Renal cortical epithelial cell (primary cell): ENCODE measurements around the gene MAX. TPM values are rescaled to one million over a fixed set of nuclear protein-coding genes. Genes with fewer than 3 reads are reported as not detected.
"Not testable (repeated sequence)": the region's sequence is repeated elsewhere in the genome, so short reads cannot be mapped to it uniquely, and the experiment has no call there.

Experiments
- DNase-seq: peaks from one replicate; pipeline ENCODE4 v3.0.0-alpha.2; 2011; ENCODE audit warnings: low read depth
- total RNA-seq: library from RNA; depleted of rRNA; stranded (reverse); fragments of >200 nt; gene quantifications from 2 replicates; pipeline ENCODE4 v1.2.3, GENCODE V29; 2014

The MAX gene
- total RNA-seq, 1 donor from 2014 or later, result 32.0 TPM

DNA sequence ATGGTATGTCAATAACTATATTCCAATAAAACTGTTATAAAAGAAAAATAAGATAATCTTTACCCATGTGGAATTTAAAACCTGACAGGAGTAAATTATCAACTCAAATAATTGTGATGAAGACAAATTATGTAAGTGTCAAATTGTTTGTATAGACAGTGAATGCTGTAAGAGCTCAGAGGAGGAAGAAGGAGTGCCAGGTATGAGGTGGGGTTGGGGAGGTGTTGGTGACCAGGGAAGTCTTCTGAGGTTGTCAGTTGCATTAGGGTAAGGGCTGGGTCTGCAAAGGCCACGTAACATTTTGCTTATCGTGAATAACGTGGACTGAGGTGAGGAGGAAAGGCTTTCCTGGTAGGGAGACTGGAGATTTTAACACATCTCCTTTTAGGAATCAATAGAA is 2.5 kb upstream of the MAX start:
- DNase-seq, result no peak

DNA sequence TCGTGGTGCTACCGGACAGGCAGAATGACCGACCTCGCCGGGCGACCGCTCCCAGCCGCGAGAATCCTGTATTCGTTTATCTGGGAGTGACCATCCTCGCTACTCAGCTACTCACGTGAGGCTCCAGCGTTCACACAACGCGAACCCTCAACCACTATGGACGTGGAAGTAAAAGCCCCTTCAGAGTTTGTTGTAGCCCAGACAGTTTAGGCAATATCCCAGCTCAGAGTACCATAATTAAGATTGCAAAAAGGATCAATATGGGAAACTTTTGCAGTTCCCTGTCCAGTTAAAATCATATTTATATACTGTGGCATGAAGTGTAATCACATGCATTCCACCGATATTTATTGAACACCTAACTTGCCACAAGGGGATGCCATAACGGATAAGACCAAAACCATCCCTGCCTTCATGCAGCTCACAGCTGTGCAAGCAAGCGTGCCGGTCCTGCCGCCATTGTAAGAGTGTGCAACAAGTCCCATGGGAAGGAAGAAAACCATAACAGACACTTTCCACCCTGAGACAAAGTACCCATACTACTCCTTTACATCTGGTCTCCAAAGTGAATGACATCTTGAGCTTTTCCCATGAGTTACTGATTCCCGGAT is 938 bp upstream of the MAX start:
- DNase-seq, result no peak

DNA sequence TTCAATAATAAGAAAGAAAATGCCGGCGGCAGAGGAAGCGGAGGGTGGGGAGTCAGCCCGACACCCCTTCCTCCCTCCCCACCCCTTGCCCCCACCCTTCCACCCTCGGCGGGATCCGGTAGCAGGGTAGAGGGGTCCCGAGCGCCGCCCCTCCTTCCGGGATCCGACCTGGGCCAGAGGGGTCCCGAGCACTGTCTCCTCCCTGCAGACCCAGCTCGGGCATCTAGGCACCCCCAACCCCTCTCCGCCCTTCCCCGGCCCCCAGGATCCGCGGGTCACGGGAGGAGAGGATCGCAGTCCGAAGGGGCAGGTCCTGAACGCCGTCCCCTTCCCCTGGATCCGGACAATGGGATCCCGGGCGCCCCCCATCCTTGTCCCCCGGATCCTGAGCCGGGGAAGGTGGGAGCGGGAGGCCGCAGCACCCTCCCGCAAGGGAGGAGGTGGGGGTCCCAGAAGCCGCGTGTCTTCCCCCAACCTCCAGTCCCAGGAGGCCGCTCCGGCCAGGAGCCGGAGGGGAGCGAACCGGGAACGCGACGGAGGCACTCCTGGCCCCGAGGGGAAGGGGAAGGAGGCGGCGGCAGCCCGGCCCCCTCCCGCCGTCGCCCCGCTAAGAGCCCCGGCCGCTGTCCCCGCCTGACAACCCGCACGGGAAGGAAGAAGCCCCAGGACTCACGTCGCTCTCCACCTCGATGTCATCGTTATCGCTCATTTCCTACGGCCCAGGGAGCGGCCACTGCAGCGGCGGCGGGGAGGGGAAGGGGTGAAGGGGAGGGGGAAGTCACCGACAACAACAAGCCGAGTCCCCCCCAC is 481 bp downstream of the MAX start:
- DNase-seq, result no peak

DNA sequence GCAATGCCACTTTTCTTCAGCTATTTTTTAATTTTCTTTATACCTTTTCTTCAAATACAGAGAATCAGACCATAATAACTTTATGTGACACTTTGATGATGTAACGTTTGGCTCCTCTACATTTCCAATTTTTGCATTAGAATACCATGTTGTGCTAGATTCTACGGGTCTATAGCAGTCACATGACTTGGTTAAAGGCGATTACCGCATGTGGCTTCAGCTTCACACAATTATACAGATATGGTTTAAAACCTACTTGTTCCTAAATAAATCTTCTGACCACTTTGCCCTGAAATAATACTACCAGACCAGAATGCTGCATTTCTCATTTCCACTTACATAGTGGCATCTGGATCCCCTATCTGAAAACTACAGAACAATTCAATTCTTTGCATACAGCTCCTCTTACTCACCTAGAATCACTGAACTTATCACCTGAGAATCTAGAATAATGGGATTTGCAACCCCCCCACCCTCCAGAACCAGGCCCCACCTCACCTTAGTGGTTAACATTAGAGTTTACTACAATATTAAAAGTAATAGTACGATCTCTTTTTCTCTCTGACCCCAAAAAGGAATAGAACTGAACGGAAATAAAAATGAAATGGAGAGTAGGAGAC is 1.3 kb downstream of the MAX start:
- peak; percentile 30 for DNase-seq

DNA sequence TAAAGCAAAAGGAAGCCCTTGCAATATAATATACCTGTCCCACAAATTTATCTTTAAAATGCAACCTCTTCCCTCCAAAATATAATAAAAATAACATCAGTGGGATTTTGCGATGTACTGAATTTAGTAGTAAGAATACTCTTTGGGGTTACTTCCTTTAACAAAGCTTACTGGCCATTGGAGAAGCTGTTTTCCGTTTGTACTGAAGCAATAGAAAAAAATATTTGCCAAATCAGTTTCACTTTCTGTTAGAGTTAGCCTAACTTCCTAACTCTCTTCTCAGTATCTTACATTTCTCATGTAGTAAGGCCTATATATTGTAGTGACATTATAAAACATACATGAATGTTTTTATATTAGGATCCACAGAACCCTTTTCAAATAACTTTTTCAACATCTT is 3.7 kb downstream of the MAX start:
- DNase-seq, result peak; percentile 45

DNA sequence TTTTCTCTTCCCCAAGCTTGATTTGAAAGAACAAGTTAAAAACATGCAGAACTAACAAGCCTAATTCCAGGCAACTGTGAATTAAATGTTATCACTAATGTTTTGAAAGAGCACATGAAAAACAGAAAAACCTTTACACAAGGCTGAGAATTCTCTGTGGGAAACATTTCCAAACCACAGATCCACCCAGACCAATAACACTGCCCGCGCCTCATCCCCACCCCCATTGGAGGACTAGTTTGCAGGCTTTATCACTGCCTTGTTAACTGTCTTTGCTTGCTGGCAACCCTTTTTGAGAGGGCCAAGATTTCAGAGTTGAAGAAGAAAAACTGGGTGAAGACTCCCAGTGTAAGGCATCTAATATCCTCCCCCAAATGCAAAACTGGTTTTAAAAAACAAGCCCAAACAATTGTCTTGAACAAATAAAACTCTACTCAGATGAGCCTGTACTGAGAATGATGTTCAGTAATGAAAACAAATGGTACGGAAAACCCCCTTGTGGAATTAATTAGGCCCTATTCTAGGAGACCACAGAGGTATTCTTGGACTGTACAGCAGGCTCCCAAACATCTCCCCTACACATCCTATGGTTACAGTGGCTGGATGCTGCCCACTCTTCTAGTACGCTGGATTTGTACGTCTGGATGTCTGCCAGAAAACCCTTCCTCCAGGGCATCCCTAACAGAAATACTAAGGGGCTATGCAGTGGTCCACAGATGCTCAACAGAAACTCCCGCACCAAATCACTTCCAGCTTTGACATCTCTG is 5.8 kb downstream of the MAX start:
- DNase-seq, result no peak

DNA sequence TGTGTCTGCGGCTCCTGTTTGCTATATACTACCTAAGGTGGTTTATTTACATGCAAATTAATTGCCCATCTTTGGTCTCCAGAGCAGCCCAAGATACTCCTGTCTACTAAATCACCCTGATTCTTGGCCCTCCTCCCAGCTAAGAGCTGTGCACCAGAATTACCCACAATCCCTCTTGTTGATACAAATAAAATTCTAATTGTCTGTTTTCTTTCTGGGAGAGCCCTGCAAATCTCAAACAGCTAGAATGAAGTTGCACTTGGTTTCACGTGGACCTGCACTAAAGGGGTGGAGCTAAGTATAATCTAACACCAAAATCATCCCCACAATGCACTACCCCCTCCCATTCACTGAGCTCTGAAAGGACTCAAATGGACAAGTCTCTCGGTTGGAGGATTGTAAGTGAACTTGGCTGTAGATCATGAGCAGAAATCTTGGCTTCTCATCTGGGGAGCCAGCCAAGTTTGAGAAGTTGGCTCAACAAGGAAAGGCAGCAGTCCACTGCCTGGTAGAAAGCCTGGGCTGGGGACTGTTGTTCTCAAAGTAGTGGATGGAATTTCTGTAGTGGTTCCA is 6.6 kb downstream of the MAX start:
- peak; percentile 10 for DNase-seq

DNA sequence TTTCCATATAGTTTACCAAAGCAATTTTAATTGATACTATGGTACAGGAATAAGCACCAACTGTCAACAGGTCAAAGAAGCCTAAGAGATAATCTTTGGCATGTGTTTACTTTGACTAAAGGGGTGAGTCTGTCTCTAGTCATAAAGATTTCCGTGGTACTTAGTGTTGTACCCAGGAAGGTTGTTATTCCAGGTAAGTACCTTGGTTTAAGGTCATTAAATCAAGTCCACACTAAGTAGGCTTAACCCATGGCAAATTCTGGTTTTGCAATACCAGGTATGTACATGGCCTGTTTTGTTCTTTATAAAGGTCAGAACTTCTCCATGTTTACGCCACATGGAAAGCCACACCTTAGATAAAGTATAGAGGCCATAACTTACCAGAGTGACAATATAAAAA is 10.0 kb downstream of the MAX start:
- DNase-seq, result no peak

DNA sequence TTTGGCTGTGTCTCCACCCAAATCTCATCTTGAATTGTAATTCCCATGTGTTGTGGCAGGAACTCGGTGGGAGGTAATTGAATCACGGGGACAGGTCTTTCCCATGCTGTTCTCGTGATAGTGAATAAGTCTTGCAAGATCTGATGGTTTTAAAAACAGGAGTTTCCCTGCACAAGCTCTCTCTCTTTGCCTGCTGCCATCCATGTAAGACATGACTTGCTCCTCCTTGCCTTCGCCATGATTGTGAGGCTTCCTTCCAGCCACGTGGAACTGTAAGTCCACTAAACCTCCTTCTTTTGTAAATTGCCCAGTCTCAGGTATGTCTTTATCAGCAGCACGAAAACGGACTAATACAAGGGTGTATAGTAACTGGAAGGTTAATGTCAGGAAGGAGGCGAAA is 14.5 kb downstream of the MAX start:
- not testable (repeated sequence) for DNase-seq

DNA sequence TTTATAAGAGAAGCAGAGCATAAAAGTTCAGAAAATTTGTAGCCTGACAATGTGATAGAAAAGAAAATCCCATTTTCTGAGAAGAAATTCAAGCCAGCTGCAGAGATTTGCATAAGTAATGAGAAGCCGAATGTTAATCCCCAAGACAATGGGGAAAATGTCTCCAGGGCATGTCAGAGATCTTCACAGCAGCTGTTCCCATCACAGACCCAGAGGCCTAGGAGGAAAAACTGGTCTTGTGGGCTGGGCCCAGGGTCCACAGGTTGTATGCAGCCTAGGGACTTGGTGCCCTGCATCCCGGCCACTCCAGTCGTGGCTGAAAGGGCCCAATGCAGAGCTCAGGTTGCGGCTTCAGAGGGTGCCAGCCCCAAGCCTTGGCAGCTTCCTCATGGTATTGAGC is 15.6 kb downstream of the MAX start:
- DNase-seq, result not testable (repeated sequence)

DNA sequence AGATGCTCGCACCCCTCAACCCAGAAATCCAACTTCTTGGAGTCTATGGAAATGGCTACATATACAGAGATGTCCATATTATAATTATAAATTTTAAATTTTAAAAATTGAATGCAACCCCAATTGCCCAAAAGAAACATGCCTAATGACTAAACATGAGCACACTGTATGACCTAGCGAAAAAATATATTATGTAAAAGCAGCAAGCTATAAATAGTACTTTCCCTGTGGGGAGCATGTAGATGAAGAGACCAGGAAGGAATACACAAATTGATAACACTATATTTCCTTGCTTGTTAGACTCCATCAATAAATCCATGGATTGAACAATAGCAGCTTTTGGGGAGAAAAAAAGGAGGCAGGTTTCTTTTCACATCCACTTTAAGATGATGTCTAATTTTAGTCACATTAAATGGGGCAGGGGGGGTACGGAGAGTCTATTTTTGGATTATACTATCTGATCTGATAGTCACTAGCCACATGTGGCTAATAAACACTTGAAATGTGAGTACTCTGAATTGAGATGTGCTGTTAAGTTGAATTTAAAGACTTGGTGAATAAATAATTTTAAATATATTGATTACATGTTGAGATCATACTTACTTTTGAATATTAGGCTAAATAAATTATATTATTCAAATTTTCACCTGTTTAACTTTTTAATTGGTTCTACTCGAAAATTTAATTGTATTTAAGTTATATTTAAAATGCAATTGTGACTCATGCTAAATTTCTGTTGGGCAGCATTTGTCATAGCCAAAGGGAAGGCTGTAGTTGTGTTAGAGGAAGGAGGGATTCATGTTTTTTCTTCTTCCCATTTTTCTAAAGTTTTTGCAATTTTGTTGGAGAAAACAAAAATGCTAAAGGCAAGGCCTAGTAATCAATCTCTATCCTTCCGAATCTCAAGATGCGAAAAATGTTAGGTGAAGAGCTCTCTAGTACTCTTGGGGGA is 17.5 kb downstream of the MAX start:
- DNase-seq, result no peak

DNA sequence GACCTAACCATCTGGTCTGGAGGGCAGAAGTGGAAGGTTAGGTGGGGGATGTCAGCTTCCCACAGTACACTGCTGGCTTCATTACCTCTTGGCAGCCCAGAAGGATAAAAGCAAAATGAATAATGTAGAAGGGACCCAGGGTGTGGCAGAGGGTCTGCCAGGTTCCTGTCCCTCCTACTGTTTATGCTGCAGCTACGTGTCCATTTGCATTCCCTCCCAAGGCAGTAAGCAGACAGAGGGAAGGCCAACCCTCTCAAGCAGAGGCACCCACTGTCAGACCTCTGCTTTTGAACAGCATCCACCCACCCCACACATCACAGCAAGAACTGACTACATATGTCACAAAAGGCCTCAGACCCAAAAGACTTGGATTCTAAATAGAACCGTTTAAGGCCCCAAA is 19.4 kb downstream of the MAX start:
- no peak for DNase-seq

DNA sequence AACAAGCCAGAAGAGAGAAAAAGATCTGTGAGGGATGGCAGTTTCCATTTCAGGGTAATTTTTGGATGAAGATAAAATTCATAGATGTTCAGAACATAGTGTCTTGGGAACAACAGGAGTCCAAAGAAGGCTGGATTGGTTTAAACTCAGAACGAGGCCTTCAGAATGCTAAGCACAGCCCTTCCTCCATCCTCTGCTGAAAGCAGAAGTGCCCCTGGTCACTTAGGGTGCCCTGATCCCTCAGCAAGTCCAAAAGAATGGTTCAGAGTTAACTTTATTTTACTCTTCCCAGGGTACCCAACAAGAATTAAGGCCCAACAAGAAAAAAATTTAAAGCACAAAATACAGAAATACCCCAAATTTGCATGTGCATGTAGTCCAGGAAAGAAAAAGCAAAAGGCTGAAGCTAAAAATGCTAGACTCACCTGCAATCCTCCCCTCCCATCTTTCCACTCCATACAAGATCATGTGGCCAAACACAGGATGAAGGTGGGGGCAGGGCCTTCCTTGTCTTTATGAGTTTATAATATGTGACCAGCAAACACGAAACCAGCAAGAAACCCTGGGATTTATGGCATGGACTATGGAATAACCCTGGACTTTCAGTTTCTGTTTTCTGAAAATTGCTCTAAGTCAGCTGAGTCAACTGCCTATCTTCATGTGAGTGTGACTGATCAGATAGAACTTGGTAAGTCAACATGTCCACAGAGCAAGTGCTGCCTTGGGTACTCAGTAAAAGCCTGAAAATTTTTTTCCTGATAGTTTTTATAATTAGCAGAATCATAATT is 21.2 kb downstream of the MAX start:
- peak; percentile 60 for DNase-seq

DNA sequence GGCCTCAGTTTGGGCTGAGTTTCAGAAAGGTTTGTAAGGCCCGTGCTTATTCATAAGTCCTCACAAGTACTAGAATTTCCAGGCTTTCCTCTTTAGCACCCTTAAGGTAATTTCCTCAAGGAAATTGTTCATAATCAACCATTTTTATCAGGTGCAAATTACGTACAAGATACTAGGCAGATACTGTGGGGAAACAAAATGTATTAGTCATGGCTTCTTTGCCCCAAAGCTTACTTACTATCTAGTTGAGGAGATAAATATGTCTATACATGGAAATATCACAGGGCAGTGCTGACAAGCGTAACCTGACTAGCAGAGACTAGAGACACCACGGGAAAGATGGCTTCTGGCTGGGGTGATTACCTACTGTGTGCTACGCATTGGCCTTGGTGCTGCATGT is 22.5 kb downstream of the MAX start:
- no peak for DNase-seq

DNA sequence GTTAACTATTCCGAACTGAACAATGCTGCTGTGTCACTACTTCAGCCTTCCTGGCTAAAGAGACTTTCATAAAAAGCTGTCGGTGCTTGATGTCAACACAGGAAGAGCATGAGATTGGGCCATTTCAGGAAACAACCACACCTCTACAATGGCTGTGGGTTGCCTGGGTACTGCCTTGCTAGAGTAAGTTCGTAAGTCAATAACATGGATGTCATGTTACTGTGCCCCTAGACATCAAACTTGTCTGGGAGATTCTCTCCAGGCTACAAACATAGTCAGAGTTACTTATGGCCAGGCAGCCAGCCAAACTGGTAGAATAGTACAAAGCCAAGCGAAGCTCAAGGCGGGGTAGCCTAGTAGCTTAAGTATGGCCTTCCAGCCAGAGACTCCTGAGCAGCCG is 23.1 kb downstream of the MAX start:
- no peak for DNase-seq

DNA sequence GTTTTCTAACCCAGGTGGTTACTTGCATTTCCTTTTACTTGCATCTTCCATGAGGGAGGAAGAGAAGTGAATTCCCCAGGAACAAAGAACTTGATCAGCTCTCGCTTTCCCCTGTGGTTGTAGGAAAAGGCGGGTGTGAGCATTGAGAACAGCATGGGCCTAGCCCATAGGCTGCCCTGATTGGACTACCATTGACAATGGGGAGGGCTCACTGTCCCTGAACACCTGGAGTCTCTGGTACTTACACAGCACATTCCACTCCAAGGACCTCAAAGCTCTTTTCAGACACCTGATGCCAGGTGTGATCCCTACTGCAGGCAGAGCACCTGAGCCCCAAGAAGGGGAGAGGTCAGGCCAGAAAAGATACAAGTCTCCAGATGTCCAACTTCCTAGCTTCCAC is 25.0 kb downstream of the MAX start:
- no peak for DNase-seq

DNA sequence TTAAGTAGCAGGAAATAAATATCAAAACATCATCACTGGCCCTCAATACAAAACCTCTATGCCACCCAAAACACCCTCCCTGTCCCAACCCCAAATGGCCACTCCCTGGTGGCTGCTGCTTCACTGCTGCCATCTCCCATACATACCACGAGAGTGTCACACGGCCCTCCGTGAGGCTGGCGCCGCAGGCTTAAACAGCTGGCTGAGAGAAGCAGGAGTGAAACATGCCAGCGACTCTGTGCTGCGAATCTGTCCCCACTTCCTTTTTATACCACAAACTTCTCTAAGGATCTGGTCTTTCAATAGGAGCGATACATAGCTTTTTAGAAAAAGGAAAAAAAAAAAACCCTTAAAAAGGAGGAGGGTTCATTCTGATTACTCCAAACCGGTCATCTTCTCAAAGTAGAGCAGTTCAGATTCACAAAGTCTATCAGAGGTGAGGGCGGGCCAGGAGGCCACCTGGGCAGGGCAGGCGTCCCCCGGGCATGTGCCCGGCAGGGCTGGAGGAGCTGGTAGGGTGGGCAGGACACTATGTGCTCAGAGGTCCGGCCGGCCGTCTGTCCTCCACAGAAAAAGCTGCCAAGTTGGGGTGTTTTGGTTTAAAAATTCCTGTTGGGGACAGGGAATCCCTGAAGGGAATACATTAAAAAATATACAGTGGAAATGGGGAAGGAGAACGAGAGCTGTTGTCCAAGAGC is 26.5 kb downstream of the MAX start:
- no peak for DNase-seq

DNA sequence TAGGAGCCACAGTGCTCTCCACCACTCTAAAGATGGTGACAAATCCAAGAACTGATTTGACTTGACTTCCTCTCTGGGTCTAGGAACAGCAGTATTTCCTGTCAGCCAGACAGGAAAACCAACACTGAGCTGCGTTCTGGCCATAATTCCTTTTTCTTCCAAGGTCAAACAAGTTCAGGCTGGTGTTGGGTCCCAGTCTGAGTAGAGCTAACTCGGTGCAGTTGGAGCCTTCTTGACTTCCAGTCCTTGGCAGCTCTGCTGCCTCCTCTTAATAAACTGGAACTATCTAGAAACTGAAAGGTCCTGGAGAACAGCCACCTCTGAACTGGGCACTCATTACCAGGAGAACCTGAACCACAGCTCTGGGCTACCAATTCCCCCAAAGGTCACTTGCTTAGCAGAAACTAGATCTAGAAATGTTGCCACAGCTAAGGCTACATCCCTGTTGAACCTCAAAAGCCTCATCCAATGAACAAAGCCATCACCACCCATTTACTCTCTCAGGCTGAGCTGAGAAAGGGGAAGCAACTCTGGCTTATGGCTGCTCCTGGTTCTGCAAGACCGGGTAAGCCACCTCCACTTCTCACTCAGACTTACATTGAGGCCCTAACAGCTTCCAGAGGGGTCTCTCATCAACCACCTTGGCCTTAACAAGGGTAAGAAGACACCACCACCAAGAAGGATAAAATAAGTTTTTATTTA is 27.7 kb downstream of the MAX start:
- no peak for DNase-seq
